ENCODE results near the gene USP14. TPM values are rescaled to one million over a fixed set of nuclear protein-coding genes. Genes with fewer than 3 reads are reported as not detected.

USP14 gene
- total RNA-seq, 1 experiment from 2014 or later: 72.4 TPM

GRCh38 chr18:253121-253520 is 94.8 kb downstream of the USP14 start:
- CTCF ChIA-PET: no interaction called here
- Mint-ChIP-seq H3K9me3 (no peaks in the 10 kb centered on the region), H3K27ac (no peak overlapping the region), H3K27me3 (ENCODE audit: low read depth) (no peaks in the 10 kb centered on the region), H3K4me3 (no peak overlapping the region), H3K36me3 (peaks cover 78% of the 10 kb centered on the region), H3K4me1 (no peaks in the 10 kb centered on the region)
- DNase-seq (ENCODE audit: low spot score): no peak
- TF ChIP-seq ZNF263 (CRISPR knock-in tag; IDR thresholded peaks at IDR 0.05; ENCODE audit: low read depth) (no peak), ARID4B (CRISPR knock-in tag; IDR thresholded peaks at IDR 0.05; ENCODE audit: borderline replicate concordance) (no peak), ZMAT4 (CRISPR knock-in tag; IDR thresholded peaks at IDR 0.05) (no peak), PRRX2 (CRISPR knock-in tag; IDR thresholded peaks at IDR 0.05) (no peak), PREB (CRISPR knock-in tag; IDR thresholded peaks at IDR 0.05; ENCODE audit: borderline replicate concordance) (no peak), ZNF532 (CRISPR knock-in tag; IDR thresholded peaks at IDR 0.05; ENCODE audit: borderline replicate concordance) (no peak), E2F1 (CRISPR knock-in tag; IDR thresholded peaks at IDR 0.05) (no peak)
- ATAC-seq: no peak
- POLR2A ChIA-PET: no interaction called here

- DNase-seq (ENCODE audit: low spot score) (no peak), ATAC-seq (no peak)
- no peaks in the 10 kb centered on the region for H3K4me1 Mint-ChIP-seq
- TF ChIP-seq NFATC4 (CRISPR knock-in tag; IDR thresholded peaks at IDR 0.05): no peak
- no peak for TF ChIP-seq PREB (CRISPR knock-in tag; IDR thresholded peaks at IDR 0.05; ENCODE audit: borderline replicate concordance)
- TF ChIP-seq CDX4 (CRISPR knock-in tag; IDR thresholded peaks at IDR 0.05; ENCODE audit: borderline replicate concordance): no peak
- no peak for TF ChIP-seq FOXP1 (CRISPR knock-in tag; IDR thresholded peaks at IDR 0.05; ENCODE audit: borderline replicate concordance)
- no peak for TF ChIP-seq ZBTB43 (CRISPR knock-in tag; IDR thresholded peaks at IDR 0.05)
- no peak for TF ChIP-seq ZNF425 (CRISPR knock-in tag; conservative IDR thresholded peaks at IDR 0.05)
- no peak for TF ChIP-seq ZNF671 (CRISPR knock-in tag; IDR thresholded peaks at IDR 0.05)
- no peak for TF ChIP-seq IRF2 (CRISPR knock-in tag; IDR thresholded peaks at IDR 0.05; ENCODE audit: borderline replicate concordance, low read depth)
- H3K36me3 Mint-ChIP-seq: peaks cover 75% of the 10 kb centered on the region
- no peak overlapping the region for H3K27ac Mint-ChIP-seq
- ChIA-PET CTCF (no interaction called here), POLR2A (no interaction called here)
- no peaks in the 10 kb centered on the region for H3K9me3 Mint-ChIP-seq
- no peaks in the 10 kb centered on the region for H3K27me3 Mint-ChIP-seq (ENCODE audit: low read depth)
- H3K4me3 Mint-ChIP-seq: no peak overlapping the region
These were observed 96.8 kb downstream of the USP14 start for GRCh38 chr18:255171-255570.

All from WTC11 (cell line).